ENCODE results near the gene RUSC1. TPM values are rescaled to one million over a fixed set of nuclear protein-coding genes. Genes with fewer than 3 reads are reported as not detected.

RUSC1 gene
- total RNA-seq, 1 experiment from 2014 or later = 68.8 TPM

GRCh38 chr1:155313261-155313660 lies 7.4 kb upstream of the RUSC1 start (continued):
- no peak for TF ChIP-seq E2F4 (CRISPR knock-in tag; IDR thresholded peaks at IDR 0.05; ENCODE audit: borderline replicate concordance, low read depth)
- no peak for TF ChIP-seq ELF4 (CRISPR knock-in tag; IDR thresholded peaks at IDR 0.05; ENCODE audit: low read depth)
- no peak for TF ChIP-seq ZNF423 (CRISPR knock-in tag; IDR thresholded peaks at IDR 0.05)
- TF ChIP-seq E2F5 (CRISPR knock-in tag; IDR thresholded peaks at IDR 0.05) = no peak
- TF ChIP-seq JAZF1 (CRISPR knock-in tag; IDR thresholded peaks at IDR 0.05) = no peak
- TF ChIP-seq SP1 (CRISPR knock-in tag; conservative IDR thresholded peaks at IDR 0.05) = no peak

- no peak for ATAC-seq
- TF ChIP-seq FOXJ3 (CRISPR knock-in tag; IDR thresholded peaks at IDR 0.05; ENCODE audit: borderline replicate concordance) = no peak
- no peak for TF ChIP-seq ESRRA (CRISPR knock-in tag; IDR thresholded peaks at IDR 0.05; ENCODE audit: borderline replicate concordance)
- TF ChIP-seq JAZF1 (CRISPR knock-in tag; IDR thresholded peaks at IDR 0.05) = no peak
- no peak for TF ChIP-seq ZSCAN18 (CRISPR knock-in tag; IDR thresholded peaks at IDR 0.05)
- TF ChIP-seq OVOL2 (CRISPR knock-in tag; IDR thresholded peaks at IDR 0.05; ENCODE audit: borderline replicate concordance) = no peak
- TF ChIP-seq ARID4B (CRISPR knock-in tag; IDR thresholded peaks at IDR 0.05; ENCODE audit: borderline replicate concordance) = no peak
- TF ChIP-seq NFYB (CRISPR knock-in tag; conservative IDR thresholded peaks at IDR 0.05; ENCODE audit: low read depth) = no peak
- TF ChIP-seq CDX4 (CRISPR knock-in tag; IDR thresholded peaks at IDR 0.05; ENCODE audit: borderline replicate concordance) = no peak
- no peak for TF ChIP-seq CBFB (CRISPR knock-in tag; IDR thresholded peaks at IDR 0.05; ENCODE audit: low read depth)
- no peak for TF ChIP-seq ZBTB21 (CRISPR knock-in tag; IDR thresholded peaks at IDR 0.05; ENCODE audit: borderline replicate concordance)
- H3K4me3 Mint-ChIP-seq = no peak overlapping the region
Observed at GRCh38 chr1:155316922-155317321, 3.8 kb upstream of the RUSC1 start.

More at GRCh38 chr1:155316922-155317321, 3.8 kb upstream of the RUSC1 start:
- DNase-seq (ENCODE audit: low spot score) = no peak
- Mint-ChIP-seq H3K9me3 (no peaks in the 10 kb centered on the region), H3K4me1 (peaks cover 26% of the 10 kb centered on the region), H3K36me3 (peaks cover 39% of the 10 kb centered on the region), H3K27ac (no peak overlapping the region), H3K27me3 (ENCODE audit: low read depth) (no peaks in the 10 kb centered on the region)
- ChIA-PET CTCF (interaction anchor here (1.2 to 2.1 kb wide), 2 partner anchors 39 to 67 kb away, joined by 3 to 13 read pairs; no protein-coding TSS in a partner anchor), POLR2A (no interaction called here)

Measured in WTC11 (cell line).